GM23338 (cell line): Measurements from ENCODE around the gene RTEL1. TPM values are rescaled to one million over a fixed set of nuclear protein-coding genes. Genes with fewer than 3 reads are reported as not detected.

Experiments used
- ATAC-seq: fragments of 200-7000 bp; cut with Tn5 transposase; 3 replicates; pipeline ENCODE4 v1.9.1; 2020
- DNase-seq: peaks from one replicate; pipeline ENCODE4 v3.0.0-alpha.2; 2015; ENCODE audit warnings: low spot score
- H2AFZ ChIP-seq: fragments of 200-600 bp; sonication (generic); 2 replicates; pipeline ENCODE4 v1.8.0; 2016; ENCODE audit warnings: antibody characterized with exemption, mild to moderate bottlenecking, moderate library complexity
- H3F3A ChIP-seq: fragments of 200-600 bp; sonication (generic); replicated peaks from 2 replicates; pipeline ENCODE4 v1.8.0; 2017; ENCODE audit warnings: antibody characterized with exemption, mixed run types, low read depth
- H3K27ac ChIP-seq: fragments of 200-600 bp; sonication (generic); 2 replicates; pipeline ENCODE4 v1.6.1; 2016; ENCODE audit warnings: low read depth
- H3K27me3 ChIP-seq: fragments of 200-600 bp; sonication (generic); 2 replicates; pipeline ENCODE4 v1.8.0; 2016; ENCODE audit warnings: mild to moderate bottlenecking, mixed run types, moderate library complexity; ENCODE audit not compliant: insufficient read depth
- H3K36me3 ChIP-seq: fragments of 200-600 bp; sonication (generic); 2 replicates; pipeline ENCODE4 v1.8.0; 2016; ENCODE audit warnings: mild to moderate bottlenecking; ENCODE audit not compliant: insufficient read depth
- H3K4me1 ChIP-seq: fragments of 200-600 bp; sonication (generic); 2 replicates; pipeline ENCODE4 v1.8.0; 2016; ENCODE audit warnings: mild to moderate bottlenecking, moderate library complexity; ENCODE audit not compliant: insufficient read depth
- H3K4me2 ChIP-seq: fragments of 200-600 bp; sonication (generic); 2 replicates; pipeline ENCODE4 v1.7.1; 2017; ENCODE audit warnings: mixed run types
- H3K4me3 ChIP-seq: fragments of 200-600 bp; sonication (generic); 2 replicates; pipeline ENCODE4 v1.6.1; 2016; ENCODE audit warnings: mixed run types
- H3K79me2 ChIP-seq: fragments of 200-600 bp; sonication (generic); replicated peaks from 2 replicates; pipeline ENCODE4 v1.8.0; 2017; ENCODE audit warnings: mild to moderate bottlenecking; ENCODE audit not compliant: insufficient read depth
- H3K9me2 ChIP-seq: fragments of 200-600 bp; sonication (generic); 2 replicates; pipeline ENCODE4 v1.8.0; 2017; ENCODE audit not compliant: insufficient read depth
- H4K20me1 ChIP-seq: fragments of 200-600 bp; sonication (generic); replicated peaks from 2 replicates; pipeline ENCODE4 v1.8.0; 2017; ENCODE audit warnings: mild to moderate bottlenecking; ENCODE audit not compliant: insufficient read depth
- H3K27ac Mint-ChIP-seq: 2 replicates; pipeline ENCODE4 v1.8.0; 2020; ENCODE audit warnings: inconsistent platforms, mild to moderate bottlenecking, moderate library complexity, mixed read lengths
- H3K27me3 Mint-ChIP-seq: 3 replicates; pipeline ENCODE4 v1.8.0; 2022; ENCODE audit warnings: low read depth, mild to moderate bottlenecking, moderate library complexity, mixed read lengths, inconsistent platforms; ENCODE audit not compliant: insufficient read depth, poor library complexity
- H3K36me3 Mint-ChIP-seq: 3 replicates; pipeline ENCODE4 v1.8.0; 2021; ENCODE audit warnings: low read depth, mild to moderate bottlenecking, inconsistent platforms, moderate library complexity, mixed read lengths
- H3K4me1 Mint-ChIP-seq: 3 replicates; pipeline ENCODE4 v1.8.0; 2020; ENCODE audit warnings: mild to moderate bottlenecking, inconsistent platforms, mixed read lengths
- H3K4me3 Mint-ChIP-seq: 3 replicates; pipeline ENCODE4 v1.8.0; 2021; ENCODE audit warnings: moderate library complexity, mild to moderate bottlenecking, inconsistent platforms, mixed read lengths
- H3K9me3 Mint-ChIP-seq: 3 replicates; pipeline ENCODE4 v1.8.0; 2020; ENCODE audit warnings: moderate library complexity, mild to moderate bottlenecking, inconsistent platforms, mixed read lengths
- CREB1 ChIP-seq: fragments of 250-450 bp; sonication (Bioruptor Pico); IDR thresholded peaks from 2 replicates; pipeline ENCODE4 v1.5.0; 2020; ENCODE audit warnings: low read depth, mild to moderate bottlenecking, moderate library complexity
- EZH2 ChIP-seq: fragments of 200-600 bp; sonication (generic); IDR thresholded peaks from one replicate; pipeline ENCODE4 v1.8.0; 2017; ENCODE audit warnings: antibody characterized with exemption, mild to moderate bottlenecking, low read depth; ENCODE audit not compliant: unreplicated experiment
- EZH2phosphoT487 ChIP-seq: fragments of 200-600 bp; sonication (generic); IDR thresholded peaks from one replicate; pipeline ENCODE4 v1.8.1; 2018; ENCODE audit warnings: antibody characterized with exemption; ENCODE audit not compliant: unreplicated experiment
- JUNB ChIP-seq: IDR thresholded peaks from one replicate; pipeline ENCODE4 v1.6.1; 2016; ENCODE audit warnings: antibody characterized with exemption; ENCODE audit not compliant: unreplicated experiment
- NANOG ChIP-seq: IDR thresholded peaks from 2 replicates; pipeline ENCODE4 v1.6.1; 2016; ENCODE audit warnings: antibody characterized with exemption, borderline replicate concordance
- POLR2AphosphoS5 ChIP-seq: IDR thresholded peaks from 2 replicates; pipeline ENCODE4 v1.6.1; 2016; ENCODE audit warnings: antibody characterized with exemption, low read depth
- STAT1 ChIP-seq: IDR thresholded peaks from one replicate; pipeline ENCODE4 v1.6.1; 2016; ENCODE audit warnings: antibody characterized with exemption; ENCODE audit not compliant: unreplicated experiment
- ZNF114 ChIP-seq: fragments of 250-450 bp; sonication (Bioruptor Pico); IDR thresholded peaks from 2 replicates; pipeline ENCODE4 v1.5.0; 2020; ENCODE audit warnings: mild to moderate bottlenecking, moderate library complexity
- ZNF331 ChIP-seq: fragments of 250-450 bp; sonication (Bioruptor Pico); IDR thresholded peaks from 2 replicates; pipeline ENCODE4 v1.5.0; 2020; ENCODE audit warnings: low read depth, mild to moderate bottlenecking, moderate library complexity
- polyA plus RNA-seq: library from polyadenylated mRNA; unstranded; fragments of >200 nt; fragmentation: Nextera tagmentation; extraction: Ambion mirVana; gene quantifications from 2 replicates; pipeline ENCODE4 v1.2.1, GENCODE V29; 2016
- total RNA-seq: library from RNA; depleted of rRNA; stranded (reverse); fragments of >200 nt; shearing (Covaris generic); gene quantifications from 2 replicates; pipeline ENCODE4 v1.2.3, GENCODE V29; 2014
- TF ChIP-seq, protein P1 (sequence below), 2 experiments: fragments of 200-600 bp in 1 of 2; sonication (generic) in 1 of 2; conservative IDR thresholded peaks; 2 replicates each; pipeline versions ENCODE4 v1.5.1 to v1.6.1; 2016 to 2017; ENCODE audit warnings: antibody characterized with exemption in 2 of 2, low read depth in 2 of 2, mild to moderate bottlenecking in 2 of 2, moderate library complexity in 1 of 2
- TF ChIP-seq, protein P2 (sequence below): fragments of 250-450 bp; sonication (Bioruptor Pico); IDR thresholded peaks from 2 replicates; pipeline ENCODE4 v1.5.0; 2020; ENCODE audit warnings: mild to moderate bottlenecking, moderate library complexity
- TF ChIP-seq, protein P3 (sequence below): IDR thresholded peaks from 2 replicates; pipeline ENCODE4 v1.6.1; 2016; ENCODE audit warnings: antibody characterized with exemption
- TF ChIP-seq, protein P4 (sequence below): IDR thresholded peaks from one replicate; pipeline ENCODE4 v1.6.1; 2018; ENCODE audit warnings: antibody characterized with exemption; ENCODE audit not compliant: unreplicated experiment

Gene RTEL1
- total and polyA plus RNA-seq, 2 experiments from 2014 or later, result 14.2 to 34.5 TPM

- H3K9me2 ChIP-seq, result no peaks in the 10 kb centered on the region
- no peak overlapping the region for H2AFZ ChIP-seq
- H3K27ac ChIP-seq, result no peak overlapping the region
- ATAC-seq, result no peak; the same call in 2 of the 3 replicates
- peaks cover 8% of the 10 kb centered on the region for H3K27me3 Mint-ChIP-seq
- DNase-seq, result no peak
- H3K36me3 Mint-ChIP-seq, result peaks cover 2% of the 10 kb centered on the region; the same call in 1 of the 3 replicates
- no peaks in the 10 kb centered on the region for H3K27me3 ChIP-seq
- H3K4me3 Mint-ChIP-seq, result peak overlapping the region; percentile 73
- H3K4me1 Mint-ChIP-seq, result peaks cover 14% of the 10 kb centered on the region
- H3K9me3 Mint-ChIP-seq, result no peaks in the 10 kb centered on the region
- H4K20me1 ChIP-seq, result no peaks in the 10 kb centered on the region
- TF ChIP-seq, protein P1, sequence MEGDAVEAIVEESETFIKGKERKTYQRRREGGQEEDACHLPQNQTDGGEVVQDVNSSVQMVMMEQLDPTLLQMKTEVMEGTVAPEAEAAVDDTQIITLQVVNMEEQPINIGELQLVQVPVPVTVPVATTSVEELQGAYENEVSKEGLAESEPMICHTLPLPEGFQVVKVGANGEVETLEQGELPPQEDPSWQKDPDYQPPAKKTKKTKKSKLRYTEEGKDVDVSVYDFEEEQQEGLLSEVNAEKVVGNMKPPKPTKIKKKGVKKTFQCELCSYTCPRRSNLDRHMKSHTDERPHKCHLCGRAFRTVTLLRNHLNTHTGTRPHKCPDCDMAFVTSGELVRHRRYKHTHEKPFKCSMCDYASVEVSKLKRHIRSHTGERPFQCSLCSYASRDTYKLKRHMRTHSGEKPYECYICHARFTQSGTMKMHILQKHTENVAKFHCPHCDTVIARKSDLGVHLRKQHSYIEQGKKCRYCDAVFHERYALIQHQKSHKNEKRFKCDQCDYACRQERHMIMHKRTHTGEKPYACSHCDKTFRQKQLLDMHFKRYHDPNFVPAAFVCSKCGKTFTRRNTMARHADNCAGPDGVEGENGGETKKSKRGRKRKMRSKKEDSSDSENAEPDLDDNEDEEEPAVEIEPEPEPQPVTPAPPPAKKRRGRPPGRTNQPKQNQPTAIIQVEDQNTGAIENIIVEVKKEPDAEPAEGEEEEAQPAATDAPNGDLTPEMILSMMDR (conservative IDR thresholded peaks at IDR 0.05; ENCODE audit: low read depth in 2 of 2), result no peak
- TF ChIP-seq ZNF331, result no peak
- TF ChIP-seq, protein P2, sequence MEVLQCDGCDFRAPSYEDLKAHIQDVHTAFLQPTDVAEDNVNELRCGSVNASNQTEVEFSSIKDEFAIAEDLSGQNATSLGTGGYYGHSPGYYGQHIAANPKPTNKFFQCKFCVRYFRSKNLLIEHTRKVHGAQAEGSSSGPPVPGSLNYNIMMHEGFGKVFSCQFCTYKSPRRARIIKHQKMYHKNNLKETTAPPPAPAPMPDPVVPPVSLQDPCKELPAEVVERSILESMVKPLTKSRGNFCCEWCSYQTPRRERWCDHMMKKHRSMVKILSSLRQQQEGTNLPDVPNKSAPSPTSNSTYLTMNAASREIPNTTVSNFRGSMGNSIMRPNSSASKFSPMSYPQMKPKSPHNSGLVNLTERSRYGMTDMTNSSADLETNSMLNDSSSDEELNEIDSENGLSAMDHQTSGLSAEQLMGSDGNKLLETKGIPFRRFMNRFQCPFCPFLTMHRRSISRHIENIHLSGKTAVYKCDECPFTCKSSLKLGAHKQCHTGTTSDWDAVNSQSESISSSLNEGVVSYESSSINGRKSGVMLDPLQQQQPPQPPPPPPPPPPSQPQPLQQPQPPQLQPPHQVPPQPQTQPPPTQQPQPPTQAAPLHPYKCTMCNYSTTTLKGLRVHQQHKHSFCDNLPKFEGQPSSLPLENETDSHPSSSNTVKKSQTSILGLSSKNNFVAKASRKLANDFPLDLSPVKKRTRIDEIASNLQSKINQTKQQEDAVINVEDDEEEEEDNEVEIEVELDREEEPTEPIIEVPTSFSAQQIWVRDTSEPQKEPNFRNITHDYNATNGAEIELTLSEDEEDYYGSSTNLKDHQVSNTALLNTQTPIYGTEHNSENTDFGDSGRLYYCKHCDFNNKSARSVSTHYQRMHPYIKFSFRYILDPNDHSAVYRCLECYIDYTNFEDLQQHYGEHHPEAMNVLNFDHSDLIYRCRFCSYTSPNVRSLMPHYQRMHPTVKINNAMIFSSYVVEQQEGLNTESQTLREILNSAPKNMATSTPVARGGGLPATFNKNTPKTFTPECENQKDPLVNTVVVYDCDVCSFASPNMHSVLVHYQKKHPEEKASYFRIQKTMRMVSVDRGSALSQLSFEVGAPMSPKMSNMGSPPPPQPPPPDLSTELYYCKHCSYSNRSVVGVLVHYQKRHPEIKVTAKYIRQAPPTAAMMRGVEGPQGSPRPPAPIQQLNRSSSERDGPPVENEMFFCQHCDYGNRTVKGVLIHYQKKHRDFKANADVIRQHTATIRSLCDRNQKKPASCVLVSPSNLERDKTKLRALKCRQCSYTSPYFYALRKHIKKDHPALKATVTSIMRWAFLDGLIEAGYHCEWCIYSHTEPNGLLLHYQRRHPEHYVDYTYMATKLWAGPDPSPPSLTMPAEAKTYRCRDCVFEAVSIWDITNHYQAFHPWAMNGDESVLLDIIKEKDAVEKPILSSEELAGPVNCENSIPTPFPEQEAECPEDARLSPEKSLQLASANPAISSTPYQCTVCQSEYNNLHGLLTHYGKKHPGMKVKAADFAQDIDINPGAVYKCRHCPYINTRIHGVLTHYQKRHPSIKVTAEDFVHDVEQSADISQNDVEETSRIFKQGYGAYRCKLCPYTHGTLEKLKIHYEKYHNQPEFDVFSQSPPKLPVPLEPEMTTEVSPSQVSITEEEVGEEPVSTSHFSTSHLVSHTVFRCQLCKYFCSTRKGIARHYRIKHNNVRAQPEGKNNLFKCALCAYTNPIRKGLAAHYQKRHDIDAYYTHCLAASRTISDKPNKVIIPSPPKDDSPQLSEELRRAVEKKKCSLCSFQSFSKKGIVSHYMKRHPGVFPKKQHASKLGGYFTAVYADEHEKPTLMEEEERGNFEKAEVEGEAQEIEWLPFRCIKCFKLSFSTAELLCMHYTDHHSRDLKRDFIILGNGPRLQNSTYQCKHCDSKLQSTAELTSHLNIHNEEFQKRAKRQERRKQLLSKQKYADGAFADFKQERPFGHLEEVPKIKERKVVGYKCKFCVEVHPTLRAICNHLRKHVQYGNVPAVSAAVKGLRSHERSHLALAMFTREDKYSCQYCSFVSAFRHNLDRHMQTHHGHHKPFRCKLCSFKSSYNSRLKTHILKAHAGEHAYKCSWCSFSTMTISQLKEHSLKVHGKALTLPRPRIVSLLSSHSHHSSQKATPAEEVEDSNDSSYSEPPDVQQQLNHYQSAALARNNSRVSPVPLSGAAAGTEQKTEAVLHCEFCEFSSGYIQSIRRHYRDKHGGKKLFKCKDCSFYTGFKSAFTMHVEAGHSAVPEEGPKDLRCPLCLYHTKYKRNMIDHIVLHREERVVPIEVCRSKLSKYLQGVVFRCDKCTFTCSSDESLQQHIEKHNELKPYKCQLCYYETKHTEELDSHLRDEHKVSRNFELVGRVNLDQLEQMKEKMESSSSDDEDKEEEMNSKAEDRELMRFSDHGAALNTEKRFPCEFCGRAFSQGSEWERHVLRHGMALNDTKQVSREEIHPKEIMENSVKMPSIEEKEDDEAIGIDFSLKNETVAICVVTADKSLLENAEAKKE (CRISPR knock-in tag), result no peak
- no peak for TF ChIP-seq JUNB
- TF ChIP-seq, protein P3, sequence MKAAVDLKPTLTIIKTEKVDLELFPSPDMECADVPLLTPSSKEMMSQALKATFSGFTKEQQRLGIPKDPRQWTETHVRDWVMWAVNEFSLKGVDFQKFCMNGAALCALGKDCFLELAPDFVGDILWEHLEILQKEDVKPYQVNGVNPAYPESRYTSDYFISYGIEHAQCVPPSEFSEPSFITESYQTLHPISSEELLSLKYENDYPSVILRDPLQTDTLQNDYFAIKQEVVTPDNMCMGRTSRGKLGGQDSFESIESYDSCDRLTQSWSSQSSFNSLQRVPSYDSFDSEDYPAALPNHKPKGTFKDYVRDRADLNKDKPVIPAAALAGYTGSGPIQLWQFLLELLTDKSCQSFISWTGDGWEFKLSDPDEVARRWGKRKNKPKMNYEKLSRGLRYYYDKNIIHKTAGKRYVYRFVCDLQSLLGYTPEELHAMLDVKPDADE, result no peak
- TF ChIP-seq STAT1, result no peak
- TF ChIP-seq ZNF114 (CRISPR knock-in tag), result no peak
- TF ChIP-seq NANOG, result no peak
- no peak for TF ChIP-seq EZH2
- no peak for TF ChIP-seq EZH2phosphoT487
- TF ChIP-seq POLR2AphosphoS5, result no peak
- TF ChIP-seq CREB1 (CRISPR knock-in tag), result no peak
- TF ChIP-seq, protein P4, sequence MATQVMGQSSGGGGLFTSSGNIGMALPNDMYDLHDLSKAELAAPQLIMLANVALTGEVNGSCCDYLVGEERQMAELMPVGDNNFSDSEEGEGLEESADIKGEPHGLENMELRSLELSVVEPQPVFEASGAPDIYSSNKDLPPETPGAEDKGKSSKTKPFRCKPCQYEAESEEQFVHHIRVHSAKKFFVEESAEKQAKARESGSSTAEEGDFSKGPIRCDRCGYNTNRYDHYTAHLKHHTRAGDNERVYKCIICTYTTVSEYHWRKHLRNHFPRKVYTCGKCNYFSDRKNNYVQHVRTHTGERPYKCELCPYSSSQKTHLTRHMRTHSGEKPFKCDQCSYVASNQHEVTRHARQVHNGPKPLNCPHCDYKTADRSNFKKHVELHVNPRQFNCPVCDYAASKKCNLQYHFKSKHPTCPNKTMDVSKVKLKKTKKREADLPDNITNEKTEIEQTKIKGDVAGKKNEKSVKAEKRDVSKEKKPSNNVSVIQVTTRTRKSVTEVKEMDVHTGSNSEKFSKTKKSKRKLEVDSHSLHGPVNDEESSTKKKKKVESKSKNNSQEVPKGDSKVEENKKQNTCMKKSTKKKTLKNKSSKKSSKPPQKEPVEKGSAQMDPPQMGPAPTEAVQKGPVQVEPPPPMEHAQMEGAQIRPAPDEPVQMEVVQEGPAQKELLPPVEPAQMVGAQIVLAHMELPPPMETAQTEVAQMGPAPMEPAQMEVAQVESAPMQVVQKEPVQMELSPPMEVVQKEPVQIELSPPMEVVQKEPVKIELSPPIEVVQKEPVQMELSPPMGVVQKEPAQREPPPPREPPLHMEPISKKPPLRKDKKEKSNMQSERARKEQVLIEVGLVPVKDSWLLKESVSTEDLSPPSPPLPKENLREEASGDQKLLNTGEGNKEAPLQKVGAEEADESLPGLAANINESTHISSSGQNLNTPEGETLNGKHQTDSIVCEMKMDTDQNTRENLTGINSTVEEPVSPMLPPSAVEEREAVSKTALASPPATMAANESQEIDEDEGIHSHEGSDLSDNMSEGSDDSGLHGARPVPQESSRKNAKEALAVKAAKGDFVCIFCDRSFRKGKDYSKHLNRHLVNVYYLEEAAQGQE, result no peak
- H3K4me3 ChIP-seq, result peak overlapping the region; percentile 91; the same call in 1 of the 2 replicates
- peaks cover 10% of the 10 kb centered on the region; the same call in 1 of the 2 replicates for H3F3A ChIP-seq
- H3K79me2 ChIP-seq, result peaks cover 27% of the 10 kb centered on the region
- peak overlapping the region; percentile 89; the same call in 1 of the 2 replicates for H3K4me2 ChIP-seq
- H3K27ac Mint-ChIP-seq, result no peak overlapping the region
- no peaks in the 10 kb centered on the region for H3K36me3 ChIP-seq
- H3K4me1 ChIP-seq, result peaks cover 3% of the 10 kb centered on the region; the same call in 1 of the 2 replicates
Measured at GRCh38 chr20:63627751-63628245, 30.3 kb upstream of the RTEL1 start.
